ENCODE measurements around the gene BATF. TPM values are rescaled to one million over a fixed set of nuclear protein-coding genes. Genes with fewer than 3 reads are reported as not detected.

Gene BATF
- total RNA-seq, 1 donor, result not detected

DNA sequence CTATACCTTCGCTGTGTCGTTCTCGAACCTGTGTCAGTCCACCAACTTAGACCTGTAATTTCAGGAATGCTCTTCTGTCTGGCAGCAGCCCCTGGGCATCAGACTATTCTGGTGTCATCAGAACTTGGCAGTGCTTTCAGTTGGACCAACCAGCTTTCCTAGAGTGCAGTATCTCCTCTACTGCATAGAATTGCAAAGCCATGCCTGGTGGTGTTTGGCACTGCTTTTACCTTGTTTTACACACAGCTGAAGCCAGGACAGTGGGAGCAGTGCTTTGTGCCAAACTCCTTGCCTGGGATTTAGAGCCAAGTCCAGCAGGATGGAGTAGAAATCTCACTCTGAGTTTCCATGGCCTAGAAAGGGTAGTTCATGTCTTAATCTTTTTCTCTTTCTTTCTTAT is 57.6 kb downstream of the BATF start:
- DNase-seq (ENCODE audit: low read depth), result peak; percentile 20
- no peak overlapping the region for H3K4me3 ChIP-seq (ENCODE audit: low read depth, low read length)
- TF ChIP-seq CTCF (IDR thresholded peaks at IDR 0.05; ENCODE audit: insufficient read depth, low read length), result no peak

- no peak overlapping the region for H3K4me3 ChIP-seq (ENCODE audit: low read depth, low read length)
- no peak for TF ChIP-seq CTCF (IDR thresholded peaks at IDR 0.05; ENCODE audit: insufficient read depth, low read length)
- DNase-seq (ENCODE audit: low read depth), result no peak
These were observed 65.1 kb downstream of the BATF start for GRCh38 chr14:75587388-75587787.

GRCh38 chr14:75589931-75590330 is 67.7 kb downstream of the BATF start:
- TF ChIP-seq CTCF (IDR thresholded peaks at IDR 0.05; ENCODE audit: insufficient read depth, low read length), result no peak
- no peak for DNase-seq (ENCODE audit: low read depth)
- H3K4me3 ChIP-seq (ENCODE audit: low read depth, low read length), result no peak overlapping the region

- DNase-seq (ENCODE audit: low read depth), result no peak
- no peak for TF ChIP-seq CTCF (IDR thresholded peaks at IDR 0.05; ENCODE audit: insufficient read depth, low read length)
- no peak overlapping the region for H3K4me3 ChIP-seq (ENCODE audit: low read depth, low read length)
These were observed 69.2 kb downstream of the BATF start for GRCh38 chr14:75591331-75591946.

DNA sequence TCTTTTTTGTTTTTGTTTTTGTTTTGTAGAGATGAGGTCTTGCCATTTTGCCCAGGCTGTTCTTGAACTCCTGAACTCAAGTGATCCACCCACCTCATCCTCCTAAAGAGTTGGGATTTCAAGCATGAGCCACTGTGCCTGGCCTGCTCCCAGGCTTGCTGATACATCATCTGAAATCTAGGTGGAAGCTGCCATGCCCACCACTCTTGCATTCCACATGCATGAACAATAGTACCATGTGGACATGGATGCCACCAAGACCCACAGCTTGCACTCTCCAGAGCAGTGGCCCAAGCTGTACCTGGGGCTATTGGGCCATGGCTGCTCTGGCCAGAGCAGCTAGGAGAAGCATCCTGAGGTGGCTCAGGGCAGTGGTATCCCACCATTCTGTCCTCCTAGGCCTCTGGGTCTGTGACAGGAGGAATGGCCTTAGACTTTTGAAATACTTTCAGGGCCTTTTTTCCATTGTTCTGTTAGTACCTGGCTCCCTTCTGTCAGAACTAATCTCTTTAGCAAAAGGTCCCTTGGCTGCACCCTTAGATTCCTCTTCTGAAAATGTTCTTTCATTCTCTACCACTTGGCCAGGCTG is 69.8 kb downstream of the BATF start:
- no peak for DNase-seq (ENCODE audit: low read depth)
- no peak for TF ChIP-seq CTCF (IDR thresholded peaks at IDR 0.05; ENCODE audit: insufficient read depth, low read length)
- no peak overlapping the region for H3K4me3 ChIP-seq (ENCODE audit: low read depth, low read length)

GRCh38 chr14:75595226-75595625 is 73.0 kb downstream of the BATF start:
- DNase-seq (ENCODE audit: low read depth), result no peak
- no peak for TF ChIP-seq CTCF (IDR thresholded peaks at IDR 0.05; ENCODE audit: insufficient read depth, low read length)
- no peak overlapping the region for H3K4me3 ChIP-seq (ENCODE audit: low read depth, low read length)

Other genes starting within 250 kb of the BATF start
- gene FOS, start 243.6 kb upstream of the BATF start, total RNA-seq (ENCODE audit: low replicate concordance), result 1.4 and 26.2 TPM in 2 replicates
- gene JDP2, start 94.4 kb upstream of the BATF start, total RNA-seq (ENCODE audit: low replicate concordance), result 67.9 and 80.1 TPM in 2 replicates
- gene FLVCR2, start 56.2 kb downstream of the BATF start, total RNA-seq (ENCODE audit: low replicate concordance), result 0.90 and 1.1 TPM in 2 replicates
- gene ERG28, start 138.4 kb downstream of the BATF start, total RNA-seq (ENCODE audit: low replicate concordance), result 3.9 and 8.7 TPM in 2 replicates
- gene TTLL5, start 138.8 kb downstream of the BATF start, total RNA-seq (ENCODE audit: low replicate concordance), result 29.5 and 31.6 TPM in 2 replicates